Measurements from ENCODE around the gene SH2D6.

SH2D6 gene

GRCh38 chr2:85468096-85468703 lies 49.7 kb downstream of the SH2D6 start:
- Histone ChIP-seq H3K27ac (no peak overlapping the region), H3K79me2 (no peaks in the 10 kb centered on the region), H3K36me3 (ENCODE audit: control insufficient read depth, insufficient read depth, low read length) (no peaks in the 10 kb centered on the region), H3K4me3 (ENCODE audit: low read depth, low read length) (no peak overlapping the region), H3K27me3 (ENCODE audit: control insufficient read depth, insufficient read depth, low read length) (no peaks in the 10 kb centered on the region), H3K9ac (no peak overlapping the region), H3K4me2 (ENCODE audit: low read length) (no peak overlapping the region), H3K4me1 (peaks cover 27% of the 10 kb centered on the region), H3K9me3 (ENCODE audit: control insufficient read depth, low read length) (no peaks in the 10 kb centered on the region), H2AFZ (peak overlapping the region; percentile 26)
- TF ChIP-seq CTCF (IDR thresholded peaks at IDR 0.05), result no peak

GRCh38 chr2:85468704-85469349 lies 50.3 kb downstream of the SH2D6 start:
- Histone ChIP-seq H3K36me3 (ENCODE audit: control insufficient read depth, insufficient read depth, low read length) (no peaks in the 10 kb centered on the region), H3K27ac (no peak overlapping the region), H3K27me3 (ENCODE audit: control insufficient read depth, insufficient read depth, low read length) (no peaks in the 10 kb centered on the region), H3K9ac (no peak overlapping the region), H3K4me3 (ENCODE audit: low read depth, low read length) (no peak overlapping the region), H3K9me3 (ENCODE audit: control insufficient read depth, low read length) (no peaks in the 10 kb centered on the region), H3K4me1 (peaks cover 27% of the 10 kb centered on the region), H3K4me2 (ENCODE audit: low read length) (no peak overlapping the region), H2AFZ (peak overlapping the region; percentile 26), H3K79me2 (no peaks in the 10 kb centered on the region)
- no peak for TF ChIP-seq CTCF (IDR thresholded peaks at IDR 0.05)

GRCh38 chr2:85470850-85471800 lies 52.6 kb downstream of the SH2D6 start:
- no peak for TF ChIP-seq CTCF (IDR thresholded peaks at IDR 0.05)
- no peaks in the 10 kb centered on the region for H3K79me2 ChIP-seq
- H3K27me3 ChIP-seq (ENCODE audit: control insufficient read depth, insufficient read depth, low read length), result no peaks in the 10 kb centered on the region
- H3K4me3 ChIP-seq (ENCODE audit: low read depth, low read length), result peak overlapping the region; percentile 51
- H3K36me3 ChIP-seq (ENCODE audit: control insufficient read depth, insufficient read depth, low read length), result no peaks in the 10 kb centered on the region
- H3K4me1 ChIP-seq, result peaks cover 27% of the 10 kb centered on the region
- H3K9me3 ChIP-seq (ENCODE audit: control insufficient read depth, low read length), result no peaks in the 10 kb centered on the region
- peak overlapping the region; percentile 65 for H2AFZ ChIP-seq
- H3K27ac ChIP-seq, result peak overlapping the region; percentile 91
- H3K9ac ChIP-seq, result no peak overlapping the region
- peak overlapping the region; percentile 65 for H3K4me2 ChIP-seq (ENCODE audit: low read length)

GRCh38 chr2:85472261-85472660 lies 53.7 kb downstream of the SH2D6 start:
- no peak overlapping the region for H3K4me3 ChIP-seq (ENCODE audit: low read depth, low read length)
- no peaks in the 10 kb centered on the region for H3K79me2 ChIP-seq
- no peak overlapping the region for H3K4me2 ChIP-seq (ENCODE audit: low read length)
- H2AFZ ChIP-seq, result no peak overlapping the region
- no peak for TF ChIP-seq CTCF (IDR thresholded peaks at IDR 0.05)
- no peak overlapping the region for H3K27ac ChIP-seq
- H3K36me3 ChIP-seq (ENCODE audit: control insufficient read depth, insufficient read depth, low read length), result no peaks in the 10 kb centered on the region
- no peaks in the 10 kb centered on the region for H3K9me3 ChIP-seq (ENCODE audit: control insufficient read depth, low read length)
- H3K27me3 ChIP-seq (ENCODE audit: control insufficient read depth, insufficient read depth, low read length), result no peaks in the 10 kb centered on the region
- peaks cover 24% of the 10 kb centered on the region for H3K4me1 ChIP-seq
- H3K9ac ChIP-seq, result no peak overlapping the region
